NCI-H146 (cell line): ENCODE results near the gene DNLZ.

Source experiments
- DNase-seq: peaks from one replicate; lab custom pipeline; 2025; lab: John Stamatoyannopoulos, UW

The DNLZ gene

DNA sequence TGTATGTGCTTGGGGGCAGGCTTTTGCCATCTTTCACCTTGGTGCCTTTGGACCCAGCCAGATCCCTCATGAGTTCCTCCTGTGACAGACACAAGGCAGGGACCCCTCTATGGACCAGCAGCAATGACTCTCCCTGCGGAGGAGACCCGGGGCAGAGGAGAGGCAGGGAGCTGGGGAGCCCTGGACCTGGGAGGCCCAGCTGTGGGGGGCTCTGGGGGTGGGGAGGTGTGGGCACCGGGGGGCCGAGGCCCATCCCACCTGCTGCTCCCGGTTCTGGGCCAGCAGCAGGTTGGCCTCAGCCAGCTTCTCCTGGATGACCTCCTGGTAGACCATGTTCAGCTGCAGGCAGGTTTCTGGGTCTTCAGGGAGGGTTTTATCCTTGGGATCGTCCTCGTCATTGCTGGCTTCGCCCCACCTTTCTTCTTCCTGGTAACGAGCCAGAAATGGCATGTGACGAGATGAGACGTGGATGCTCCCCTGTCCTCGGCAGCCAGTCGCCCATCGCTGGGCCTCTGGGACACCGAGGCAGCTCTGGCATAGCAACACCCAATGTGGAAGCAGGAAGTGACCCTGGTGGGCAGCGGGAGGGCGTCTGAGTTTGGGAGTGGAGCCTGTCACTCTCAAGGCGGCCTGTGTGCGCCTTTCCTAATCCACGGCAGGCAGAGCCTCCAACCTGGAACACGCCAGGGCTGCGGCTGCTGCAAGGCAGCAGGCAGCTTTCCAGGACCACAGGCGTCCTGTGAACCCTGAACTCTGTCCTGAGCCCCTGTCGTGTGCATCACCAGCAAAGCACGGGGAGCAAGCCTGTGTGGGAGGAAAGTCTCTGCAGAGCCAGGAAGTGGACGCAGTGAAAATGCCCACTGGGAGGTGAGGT is 32.0 kb upstream of the DNLZ start:
- no peak for DNase-seq

DNA sequence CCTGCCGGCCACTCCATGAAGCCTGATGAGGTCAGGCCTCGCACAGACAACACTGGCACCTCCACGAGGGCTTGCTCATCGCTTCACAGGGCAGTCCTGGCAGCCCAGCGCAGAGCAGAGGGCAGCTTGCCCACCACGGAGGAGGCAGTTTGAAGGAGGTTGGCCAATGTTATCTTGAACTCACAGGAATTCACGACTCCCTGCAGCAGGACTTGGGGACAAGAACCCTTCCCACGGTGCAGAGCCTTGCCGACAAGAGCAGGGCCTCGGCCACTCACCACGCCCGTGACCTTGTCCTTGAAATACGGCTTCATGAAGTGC is 31.4 kb upstream of the DNLZ start:
- no peak for DNase-seq

DNA sequence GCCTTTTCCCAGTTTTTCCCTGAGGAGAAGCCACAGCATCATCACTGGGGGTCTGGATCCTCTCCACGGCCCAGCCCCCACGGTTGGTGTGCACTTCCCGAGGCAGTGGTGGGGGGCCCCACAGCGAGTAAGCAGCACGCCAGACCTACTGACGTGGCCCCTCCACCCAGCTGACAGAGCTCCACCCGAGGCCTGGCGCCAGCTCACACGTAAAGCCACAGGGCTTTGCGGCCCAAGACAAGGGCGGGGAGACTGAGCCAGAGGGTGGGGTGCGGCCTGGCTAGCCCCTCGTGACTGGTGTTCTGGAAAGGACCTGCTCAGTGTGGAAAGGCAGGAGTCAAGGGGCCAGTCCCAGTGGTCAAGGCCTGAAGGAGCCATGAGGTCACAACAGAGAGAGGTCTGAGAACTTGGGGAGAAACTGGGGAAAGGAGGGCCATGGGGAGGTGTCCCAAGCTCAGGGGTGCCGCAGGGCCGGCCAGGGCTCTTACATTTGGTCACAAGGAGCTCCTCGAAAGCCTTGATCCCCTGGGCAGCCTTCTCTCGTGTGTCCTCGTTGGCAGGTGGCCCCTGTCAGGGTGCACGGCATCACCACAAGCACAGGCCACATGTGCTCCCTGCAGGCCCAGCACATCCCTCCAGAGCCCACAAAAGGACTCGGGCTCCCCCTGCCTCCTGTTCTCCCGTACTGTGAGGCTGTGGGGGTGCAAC is 30.9 kb upstream of the DNLZ start:
- DNase-seq: no peak

DNA sequence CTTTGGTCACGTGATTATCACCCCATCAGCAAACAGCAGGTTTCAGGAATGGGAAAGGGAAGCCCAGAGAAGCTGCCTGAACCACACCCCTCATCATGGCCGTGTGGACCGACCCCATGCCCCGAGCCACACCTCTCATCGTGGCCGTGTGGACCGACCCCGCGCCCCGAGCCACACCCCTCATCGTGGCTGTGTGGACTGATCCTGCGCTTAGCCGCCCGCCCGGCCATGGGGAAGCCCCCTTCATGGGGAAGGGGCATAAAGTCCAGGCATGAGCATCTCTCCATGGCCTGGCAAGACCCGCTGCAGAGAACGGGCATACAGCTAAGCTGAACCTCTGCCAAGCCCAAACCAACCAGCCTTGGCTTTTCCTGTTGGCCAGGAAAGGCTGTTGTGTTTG is 30.0 kb upstream of the DNLZ start:
- no peak for DNase-seq

DNA sequence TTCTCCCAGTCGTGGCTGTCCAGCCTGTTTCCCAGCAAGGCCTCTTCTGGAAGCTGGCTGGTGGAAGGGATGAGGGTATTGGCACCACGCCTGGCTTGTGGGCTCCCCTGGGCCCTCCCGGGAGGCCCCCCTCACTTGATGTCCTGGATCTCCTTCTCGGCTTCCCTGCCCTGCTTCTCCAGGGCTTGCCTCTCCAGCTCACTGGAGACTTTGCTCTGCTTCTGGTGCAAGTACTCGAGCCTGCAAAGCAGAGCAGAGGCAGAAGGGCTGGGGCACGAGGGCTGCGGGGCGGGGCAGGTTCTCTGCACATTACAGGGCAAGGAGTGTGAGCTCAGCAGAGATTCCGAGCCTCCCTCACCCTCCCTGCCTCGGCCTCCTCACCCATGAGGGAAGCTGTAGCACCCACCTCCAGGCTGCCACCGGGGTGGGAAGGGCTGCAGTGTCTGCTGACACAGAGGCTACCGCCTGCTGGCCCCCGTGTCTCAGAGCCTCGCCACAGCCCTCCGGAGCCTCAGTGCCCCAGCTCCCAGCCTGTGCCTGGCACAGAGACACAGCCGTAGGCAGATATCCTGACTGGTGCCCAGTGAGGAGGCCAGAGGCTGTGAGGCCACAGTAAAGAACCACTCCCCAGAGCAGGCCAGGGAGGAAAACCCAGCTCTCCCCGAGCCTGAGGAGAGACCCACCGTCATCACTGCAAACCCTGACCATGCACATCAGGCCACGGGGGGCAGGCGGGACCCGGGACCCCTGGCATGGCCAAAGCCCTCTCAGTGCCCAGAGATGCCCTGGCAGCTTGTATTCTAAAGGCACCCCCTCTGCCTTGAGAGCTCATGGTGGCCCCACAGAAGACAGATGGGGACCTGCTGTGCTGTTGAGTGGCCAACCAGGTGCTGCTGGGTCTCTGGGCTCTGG is 29.2 kb upstream of the DNLZ start:
- DNase-seq: no peak

DNA sequence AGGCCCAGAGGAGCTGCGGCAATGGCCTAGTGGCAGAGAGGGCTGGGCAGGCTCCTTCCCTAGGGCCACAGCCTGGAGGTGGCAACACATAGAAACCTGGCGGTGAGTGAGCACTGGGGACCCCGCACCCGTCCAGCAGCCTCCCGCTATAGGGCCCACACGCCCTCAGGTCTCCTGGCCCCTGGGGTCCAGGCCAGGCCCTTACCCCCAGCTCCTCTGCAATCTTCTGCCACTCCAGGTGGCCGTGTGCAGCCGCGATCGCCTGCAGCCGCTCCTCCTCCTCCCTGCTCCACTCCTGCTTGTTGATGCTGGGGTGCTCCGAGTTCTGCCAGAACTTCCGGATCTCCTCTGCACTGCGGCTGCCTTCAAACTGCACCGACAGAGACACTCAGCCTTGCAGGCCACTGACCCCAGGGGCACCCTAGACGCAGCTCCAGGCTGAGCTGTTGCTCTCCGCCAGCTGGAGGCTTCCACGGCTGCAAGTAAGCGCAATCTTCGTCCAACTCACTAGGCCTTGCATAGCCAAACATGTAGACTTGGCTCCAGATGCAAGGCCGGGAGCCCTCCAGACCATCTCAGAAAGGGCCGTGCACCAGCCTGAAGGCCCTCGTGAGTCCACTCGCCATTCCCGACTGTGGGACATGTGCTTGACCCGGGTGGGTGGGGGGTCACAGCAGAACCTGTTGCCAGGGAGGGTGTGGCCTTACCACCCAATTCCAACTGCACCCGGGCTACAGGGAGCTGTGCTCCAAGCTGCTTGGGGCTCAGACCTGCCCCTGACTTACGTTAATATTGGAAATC is 28.4 kb upstream of the DNLZ start:
- DNase-seq: no peak

DNA sequence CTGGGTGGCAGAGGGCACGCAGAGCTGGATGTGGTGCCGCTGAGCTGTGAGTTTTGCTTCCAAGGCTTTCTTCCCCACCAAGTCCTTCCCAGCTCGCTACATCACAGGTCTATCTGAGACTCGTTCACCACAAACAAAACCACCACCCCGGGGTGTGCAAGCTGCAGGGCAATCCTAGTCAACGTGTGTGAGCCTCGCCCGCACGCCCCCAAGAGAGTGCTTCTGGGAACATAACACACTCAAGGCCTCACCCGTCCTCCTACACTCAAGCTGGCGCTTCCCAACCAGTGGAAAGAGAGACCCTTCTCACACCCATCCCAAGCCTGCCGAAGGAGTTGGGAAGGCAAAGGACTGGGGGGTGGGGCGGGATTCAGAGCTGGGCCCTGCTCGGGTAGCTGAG is 25.9 kb upstream of the DNLZ start:
- no peak for DNase-seq

DNA sequence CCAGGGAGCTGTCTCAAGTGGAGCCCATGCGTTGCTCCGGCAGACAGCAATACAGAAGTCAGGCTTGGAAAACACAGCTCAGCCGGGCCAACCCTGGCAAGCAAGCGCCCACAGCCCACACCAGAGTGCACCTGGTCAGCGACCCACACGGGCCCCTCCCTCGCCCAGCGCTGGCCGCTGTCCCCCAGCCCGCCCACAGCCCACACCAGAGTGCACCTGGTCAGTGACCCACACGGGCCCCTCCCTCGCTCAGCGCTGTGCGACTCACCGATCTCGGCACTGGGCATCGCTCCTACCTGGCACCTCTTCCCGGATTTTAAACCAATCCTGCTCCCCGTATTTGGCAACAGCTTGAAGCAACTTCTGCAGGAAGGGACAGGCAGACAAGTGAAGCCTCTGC is 23.7 kb upstream of the DNLZ start:
- no peak for DNase-seq

DNA sequence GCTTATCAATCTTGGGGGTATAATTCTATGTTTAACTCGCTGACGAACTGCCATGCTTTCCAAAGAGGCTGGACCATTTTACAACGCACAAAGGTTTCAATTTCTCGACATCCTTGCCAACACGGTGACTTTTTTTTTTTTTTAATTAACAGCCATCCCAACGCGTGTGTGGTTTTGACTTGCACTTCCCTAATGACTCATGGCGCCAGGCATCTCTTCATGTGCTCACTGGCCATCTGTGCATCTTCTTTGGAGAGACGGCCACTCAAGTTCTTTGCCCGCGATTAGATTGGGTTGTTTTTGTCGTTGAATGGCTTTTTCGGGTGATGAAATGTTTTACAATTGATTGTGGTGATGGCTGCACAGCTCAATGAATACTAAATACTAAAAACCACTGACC is 22.5 kb upstream of the DNLZ start:
- DNase-seq: no peak

DNA sequence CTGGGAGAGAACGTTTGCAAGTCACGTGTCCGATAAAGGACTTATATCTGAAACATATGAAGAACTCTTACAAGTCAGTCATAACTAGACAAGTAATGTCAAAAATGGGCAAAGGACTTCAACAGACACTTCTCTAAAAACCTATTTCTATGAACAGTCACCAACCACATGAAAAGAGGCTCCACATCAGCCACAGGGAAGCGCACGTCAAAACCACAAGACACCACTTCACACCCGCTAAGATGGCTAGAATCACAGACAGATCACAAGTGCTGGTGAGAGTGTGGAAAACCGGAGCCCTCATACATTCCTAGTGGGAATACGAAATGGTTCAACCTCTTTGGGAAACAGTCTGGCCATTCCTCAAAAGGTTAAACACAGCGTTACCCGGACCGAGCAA is 21.5 kb upstream of the DNLZ start:
- no peak for DNase-seq

DNA sequence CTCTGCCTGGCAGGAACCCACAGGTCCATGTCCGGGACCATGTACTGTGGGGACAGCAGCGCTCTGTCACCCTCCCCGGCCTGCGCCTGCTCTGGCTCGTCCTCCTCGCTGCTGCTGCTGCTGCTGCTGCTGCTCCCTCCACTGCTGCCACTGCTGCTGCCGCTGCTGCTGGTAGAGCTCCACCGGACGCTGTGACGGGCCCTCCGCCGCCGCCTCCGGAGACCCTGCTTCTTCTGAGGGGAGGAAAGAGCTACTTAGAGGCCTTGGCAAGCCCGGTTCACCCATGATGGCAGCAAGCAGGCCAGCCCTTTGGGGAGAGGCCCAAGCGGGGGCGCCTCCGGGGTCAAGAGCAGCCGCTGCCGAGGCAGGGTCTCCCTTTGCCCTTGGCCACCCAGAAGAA is 19.9 kb upstream of the DNLZ start:
- no peak for DNase-seq

DNA sequence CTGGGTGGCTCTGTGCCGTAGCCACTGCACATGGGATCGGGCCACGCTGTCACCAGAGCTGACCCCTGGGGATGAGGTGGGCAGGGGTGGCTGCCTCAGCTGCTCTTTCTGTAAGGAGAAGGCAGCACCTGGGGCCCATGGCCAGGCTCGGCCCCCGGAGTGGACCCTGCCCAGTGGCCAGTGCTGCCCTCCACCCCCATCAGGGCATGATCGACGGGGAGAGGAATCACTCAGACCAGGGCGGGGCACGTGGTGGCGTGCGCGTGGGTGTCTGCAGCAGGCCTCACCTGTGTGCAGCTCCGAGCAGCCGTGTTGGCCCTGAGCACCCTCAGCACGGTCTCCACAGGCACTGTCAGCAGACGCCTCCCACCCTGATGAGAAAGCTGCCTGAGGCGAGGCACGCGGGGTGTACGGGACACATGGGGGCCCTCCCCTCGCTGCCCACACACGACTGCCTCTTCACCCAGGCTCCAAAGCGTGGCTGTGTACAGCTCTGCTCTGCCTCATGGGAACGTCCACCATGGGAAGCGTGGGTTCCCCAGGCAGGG is 18.5 kb upstream of the DNLZ start:
- DNase-seq: no peak

DNA sequence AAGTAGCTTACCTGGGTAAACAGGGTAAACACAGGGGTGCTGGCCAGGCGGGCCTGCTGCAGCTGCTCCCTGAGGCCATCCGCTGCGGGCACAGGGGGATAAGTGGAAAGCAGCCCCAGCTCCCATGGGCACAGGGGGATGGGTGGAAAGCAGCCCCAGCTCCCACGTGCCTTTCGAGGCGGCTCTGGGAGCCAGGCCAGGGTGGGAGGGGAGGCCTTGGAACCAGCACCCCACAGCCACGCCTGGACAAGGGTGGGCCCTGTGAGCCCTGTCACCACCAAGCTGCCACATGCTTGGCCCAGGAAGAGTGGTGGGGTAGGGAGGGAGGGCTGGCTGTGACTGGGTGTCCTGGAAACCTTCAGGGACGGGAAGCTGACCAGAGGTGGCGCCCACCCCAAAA is 17.8 kb upstream of the DNLZ start:
- no peak for DNase-seq

DNA sequence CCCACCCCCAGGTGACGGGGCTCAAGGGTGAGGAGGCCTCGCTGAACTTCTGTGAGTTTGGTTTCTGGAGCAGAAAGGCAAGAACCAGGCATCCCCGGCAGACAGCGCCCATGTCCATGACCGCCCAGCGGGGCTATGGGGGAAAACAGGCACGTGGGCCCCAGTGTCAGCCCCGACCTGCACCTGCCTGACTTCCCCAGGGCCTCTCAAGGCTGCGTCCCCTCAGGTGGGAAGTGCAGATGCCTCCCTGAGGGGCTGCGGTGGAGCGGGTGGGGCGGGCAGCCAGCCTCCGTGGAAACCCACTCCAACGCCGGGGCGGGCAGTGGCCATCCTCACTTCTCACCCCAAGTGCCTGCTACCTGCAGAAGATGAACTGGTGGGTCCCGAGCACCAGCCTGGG is 16.8 kb upstream of the DNLZ start:
- DNase-seq: no peak

DNA sequence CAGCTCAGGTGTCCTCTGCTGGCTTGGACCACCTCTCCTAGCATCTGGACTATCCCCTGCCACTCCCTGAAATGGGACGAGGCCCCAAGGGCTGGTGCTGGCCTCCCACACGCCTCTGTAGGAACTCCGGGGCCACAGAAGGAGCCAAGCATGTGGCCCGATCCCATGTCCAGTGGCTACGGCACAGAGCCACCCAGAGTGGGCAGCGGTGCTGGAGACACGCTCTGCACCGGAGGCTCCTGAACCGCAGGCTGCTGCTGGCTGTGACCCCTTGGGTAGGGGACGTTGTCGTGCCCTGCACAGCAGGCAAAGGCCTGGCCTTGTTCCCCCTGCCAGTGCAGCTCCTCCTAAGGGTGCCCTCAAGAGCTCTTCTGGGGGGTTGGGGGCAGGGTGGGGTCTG is 16.3 kb upstream of the DNLZ start:
- DNase-seq: no peak

DNA sequence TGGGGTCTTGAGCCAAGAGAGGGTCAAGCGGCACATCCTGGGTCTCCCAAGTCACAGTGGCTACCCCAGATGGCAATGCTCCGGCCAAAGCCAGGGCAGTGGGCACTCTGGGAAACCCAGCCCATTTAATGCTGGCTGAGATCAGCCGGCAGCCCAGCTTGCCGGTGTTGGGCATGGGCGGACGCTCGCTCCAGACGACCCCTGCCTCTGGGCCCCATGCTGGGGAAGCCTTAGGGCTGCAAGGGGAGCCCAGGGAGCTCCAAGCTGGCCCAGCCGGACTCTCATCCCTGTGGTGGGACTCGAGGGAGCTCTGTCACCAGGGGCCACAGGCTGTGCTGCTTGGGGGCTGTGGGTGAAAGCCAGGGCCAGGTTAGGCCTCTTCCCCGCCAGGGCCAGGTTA is 15.9 kb upstream of the DNLZ start:
- DNase-seq: no peak

DNA sequence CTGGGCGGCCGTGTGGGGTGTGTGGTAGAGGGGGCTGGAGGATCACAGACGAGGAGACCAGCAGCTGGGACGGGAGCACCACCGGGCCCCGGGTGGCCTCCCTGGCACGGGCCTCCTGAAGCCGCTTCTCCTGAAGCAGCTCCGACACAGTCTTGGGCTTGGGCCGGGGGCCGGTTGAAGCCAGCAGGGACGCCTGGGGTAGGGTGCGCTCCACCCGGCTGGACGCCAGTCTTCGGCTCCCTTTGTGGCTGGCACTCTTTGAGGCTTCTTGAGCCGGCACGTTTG is 15.4 kb upstream of the DNLZ start:
- DNase-seq: no peak

DNA sequence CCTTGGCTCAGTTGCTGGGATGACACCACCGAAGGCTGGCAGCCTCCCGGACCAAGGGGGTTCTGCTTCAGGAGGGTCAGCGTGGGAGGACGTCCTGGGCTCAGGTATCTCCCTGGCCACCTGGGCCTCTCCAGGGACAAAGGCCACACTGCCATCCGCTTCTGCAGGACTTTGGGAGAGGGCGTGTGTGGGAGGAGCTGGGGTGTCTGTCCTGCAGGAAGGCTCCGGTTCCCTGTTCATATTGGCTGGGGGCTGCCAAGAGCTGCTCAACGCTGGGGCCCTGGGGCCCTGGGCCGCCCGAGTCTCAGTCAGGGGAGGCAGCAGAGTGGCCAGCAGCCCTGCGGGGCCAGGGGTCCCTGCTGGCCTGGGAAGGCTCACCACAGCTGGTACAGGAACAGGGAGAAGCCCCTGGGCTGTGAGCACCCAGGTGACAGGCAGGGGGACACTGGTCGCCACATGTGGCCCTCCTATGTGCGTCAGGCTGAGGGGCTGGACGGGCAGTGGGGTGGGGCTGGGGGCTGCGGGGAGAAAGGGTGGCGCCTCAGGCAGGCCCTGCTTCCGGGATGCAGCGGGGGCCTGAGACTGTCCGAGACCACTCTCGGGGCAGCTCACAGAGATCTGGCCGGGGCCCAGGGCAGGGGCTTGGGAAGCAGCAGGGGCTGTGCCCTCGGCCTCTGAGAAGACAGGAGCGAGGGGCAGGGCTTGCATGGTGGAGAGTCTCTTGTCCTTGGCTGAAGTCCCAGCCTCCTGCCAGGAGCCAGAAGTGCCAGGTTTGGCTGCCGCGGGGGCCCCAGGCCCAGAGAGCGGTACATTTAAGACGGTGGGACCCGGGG is 14.8 kb upstream of the DNLZ start:
- no peak for DNase-seq

DNA sequence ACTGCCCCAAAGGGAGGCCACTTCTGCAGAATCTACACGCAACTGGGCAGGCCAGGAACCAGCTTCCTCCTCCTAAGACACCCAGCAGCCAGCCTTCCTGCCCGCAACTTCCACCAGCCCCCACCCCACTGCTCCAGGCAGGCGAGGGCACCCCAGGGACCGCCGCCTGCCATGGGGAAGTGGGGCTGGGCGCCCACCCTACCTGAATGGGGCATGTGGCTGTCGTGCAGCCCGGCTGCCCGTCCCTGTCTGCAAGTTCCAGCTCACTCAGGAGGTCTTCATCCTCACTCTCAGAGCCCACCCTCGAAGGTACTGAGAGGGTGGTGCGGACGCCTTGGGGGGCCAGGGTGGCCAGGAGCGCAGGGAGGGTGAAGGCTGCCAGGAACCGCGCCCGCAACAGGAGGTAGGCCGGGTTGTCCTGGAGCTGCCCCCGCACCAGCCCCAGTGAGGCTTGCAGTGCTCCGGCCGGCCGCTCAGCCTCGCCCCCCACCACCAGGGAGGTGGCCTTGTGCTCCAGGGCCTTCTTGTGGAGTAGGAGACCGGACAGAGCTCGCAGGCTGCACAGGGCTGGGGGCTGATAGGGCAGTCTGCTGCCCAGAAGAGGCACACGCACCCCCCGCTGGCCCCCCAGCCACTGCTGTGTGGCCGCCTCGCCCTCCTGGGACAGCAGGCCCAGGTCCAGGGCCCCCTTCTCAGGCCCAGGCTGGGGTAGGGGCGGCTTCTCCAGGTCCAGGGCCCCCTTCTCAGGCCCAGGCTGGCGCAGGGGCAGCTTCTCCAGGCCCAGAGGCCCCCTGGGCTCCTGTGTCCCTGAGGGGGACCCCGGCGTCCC is 14.0 kb upstream of the DNLZ start:
- no peak for DNase-seq

DNA sequence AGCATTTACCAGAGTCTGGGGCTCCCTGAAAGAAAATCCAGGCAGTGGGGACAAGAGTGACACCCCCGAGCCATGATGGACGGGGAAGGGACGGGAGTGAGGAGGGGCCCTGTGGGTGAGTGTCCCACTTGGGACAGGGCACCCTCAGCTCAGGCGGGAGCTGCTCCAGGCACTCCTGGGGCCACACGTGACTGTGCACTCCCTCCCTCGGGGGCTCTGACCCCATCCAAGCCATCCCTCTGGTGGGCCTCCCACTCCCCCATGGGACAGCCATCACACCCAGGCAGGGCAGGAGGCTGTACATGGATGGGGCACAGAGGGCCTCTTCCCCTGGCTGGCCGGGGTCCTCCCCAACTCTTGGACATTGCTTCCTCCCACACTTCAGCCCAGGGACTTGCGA is 12.9 kb upstream of the DNLZ start:
- DNase-seq: no peak
